A549 (cell line): Measurements from ENCODE around the gene INSC.

ENCODE experiments used
- CTCF ChIP-seq: fragments of >200 bp; sonication (Bioruptor Twin); formaldehyde crosslinking; IDR thresholded peaks from 3 replicates; pipeline ENCODE4 v1.5.1; 2016
- EP300 ChIP-seq, 2 experiments: fragments of >200 bp; sonication (Bioruptor Twin); formaldehyde crosslinking; IDR thresholded peaks; 2 replicates in 1 of 2; 3 replicates in 1 of 2; pipeline ENCODE4 v1.6.1; 2016 to 2017
- FOSL2 ChIP-seq, 2 experiments: fragments of 450-650 bp in 1 of 2; fragments of >200 bp in 1 of 2; sonication (Bioruptor Twin) in 1 of 2; formaldehyde crosslinking; IDR thresholded peaks; 2 replicates each; pipeline versions ENCODE4 v1.5.0 to v1.6.1; 2016 to 2020; ENCODE audit warnings: mild to moderate bottlenecking in 1 of 2, moderate library complexity in 1 of 2
- HOXA7 ChIP-seq: fragments of 250-450 bp; sonication (Bioruptor Pico); IDR thresholded peaks from 2 replicates; pipeline ENCODE4 v1.5.0; 2020; ENCODE audit warnings: mild to moderate bottlenecking, moderate library complexity
- KDM1A ChIP-seq: fragments of 200-600 bp; sonication (generic); IDR thresholded peaks from 2 replicates; pipeline ENCODE4 v1.6.1; 2016; ENCODE audit warnings: low read depth, mild to moderate bottlenecking
- MAFK ChIP-seq: fragments of 450-650 bp; IDR thresholded peaks from 2 replicates; pipeline ENCODE4 v1.6.1; 2014; ENCODE audit not compliant: partially characterized antibody
- MAX ChIP-seq: IDR thresholded peaks from 2 replicates; pipeline ENCODE4 v1.6.1; 2012
- POLR2A ChIP-seq: IDR thresholded peaks from 2 replicates; pipeline ENCODE4 v1.6.1; 2012; ENCODE audit warnings: mild to moderate bottlenecking, low read length
- SREBF2 ChIP-seq: fragments of 450-650 bp; IDR thresholded peaks from 2 replicates; pipeline ENCODE4 v1.6.1; 2014; ENCODE audit warnings: mild to moderate bottlenecking, moderate library complexity

GRCh38 chr11:15291885-15292284, 177.2 kb downstream of the INSC start:
- TF ChIP-seq SREBF2 (no peak), CTCF (no peak), KDM1A (no peak), POLR2A (no peak), MAFK (no peak), EP300 (IDR thresholded peaks at IDR 0.05) (no peak), MAX (no peak), HOXA7 (no peak), FOSL2 (IDR thresholded peaks at IDR 0.05) (no peak), FOSL2 (CRISPR knock-in tag; IDR thresholded peaks at IDR 0.05) (no peak)
